Vagina (tissue), 2 donors: ENCODE data around the gene MED12L. TPM values are rescaled to one million over a fixed set of nuclear protein-coding genes. Genes with fewer than 3 reads are reported as not detected.

Experiments
- DNase-seq, 2 donors: peaks; one replicate each; pipeline ENCODE4 v3.0.0-alpha.2; 2017; ENCODE audit errors: extremely low spot score in 2 of 2
- H3K27ac ChIP-seq: fragments of 200-600 bp; sonication (generic); one replicate; pipeline ENCODE4 v1.5.1; 2019
- H3K27me3 ChIP-seq: fragments of 200-600 bp; sonication (generic); one replicate; pipeline ENCODE4 v1.5.1; 2019
- H3K36me3 ChIP-seq, 2 donors: fragments of 200-600 bp; sonication (generic); one replicate each; pipeline ENCODE4 v1.5.1; 2017 to 2019
- H3K4me1 ChIP-seq: fragments of 200-600 bp; sonication (generic); one replicate; pipeline ENCODE4 v1.5.1; 2019
- H3K4me3 ChIP-seq, 2 donors: fragments of 200-600 bp; sonication (generic); 1 replicate in 1 of 2; 2 replicates in 1 of 2; pipeline ENCODE4 v1.5.1; 2016 to 2019
- H3K9me3 ChIP-seq: fragments of 200-600 bp; sonication (generic); one replicate; pipeline ENCODE4 v1.5.1; 2019
- CTCF ChIP-seq, 3 experiments: fragments of 450-650 bp in 2 of 3; fragments of 200-600 bp in 1 of 3; sonication (generic) in 1 of 3; IDR thresholded peaks; one replicate each; pipeline ENCODE4 v1.5.1; 2017 to 2019; ENCODE audit warnings: antibody characterized with exemption in 3 of 3, mild to moderate bottlenecking in 2 of 3, moderate library complexity in 2 of 3
- POLR2A ChIP-seq, 2 donors: fragments of 450-650 bp; IDR thresholded peaks; one replicate each; pipeline ENCODE4 v1.6.1; 2017; ENCODE audit warnings: antibody characterized with exemption in 2 of 2, mild to moderate bottlenecking in 2 of 2, moderate library complexity in 2 of 2
- POLR2AphosphoS5 ChIP-seq, 2 donors: sonication (generic); formaldehyde crosslinking; IDR thresholded peaks; one replicate each; pipeline ENCODE4 v1.9.0; 2017; ENCODE audit warnings: antibody characterized with exemption in 2 of 2, mild to moderate bottlenecking in 2 of 2, low read depth in 1 of 2; ENCODE audit not compliant: insufficient read depth in 1 of 2
- intact Hi-C: fragments of 100-400 bp; cut with DNase I; formaldehyde crosslinking; loops from one replicate; pipeline ENCODE4 v1.15.1; 2023
- total RNA-seq: library from RNA; depleted of rRNA; stranded (reverse); fragments of >200 nt; gene quantifications from one replicate; pipeline ENCODE4 v1.2.3, GENCODE V29; 2016

MED12L gene
- total RNA-seq, 1 donor from 2014 or later = 1.7 TPM

- Histone ChIP-seq H3K27ac (peak overlapping the region; percentile 54), H3K4me1 (peaks cover 17% of the 10 kb centered on the region), H3K27me3 (no peaks in the 10 kb centered on the region), H3K4me3 (no peak overlapping the region), H3K36me3 (no peaks in the 10 kb centered on the region), H3K9me3 (no peaks in the 10 kb centered on the region)
- no peak for DNase-seq
- intact Hi-C loops = no loop called here
- TF ChIP-seq POLR2A (IDR thresholded peaks at IDR 0.05) (no peak), POLR2AphosphoS5 (IDR thresholded peaks at IDR 0.05; ENCODE audit: insufficient read depth in 1 of 2, low read depth in 1 of 2) (no peak), CTCF (IDR thresholded peaks at IDR 0.05) (no peak)
These were observed 220.8 kb downstream of the MED12L start for GRCh38 chr3:151306168-151306810.

DNA sequence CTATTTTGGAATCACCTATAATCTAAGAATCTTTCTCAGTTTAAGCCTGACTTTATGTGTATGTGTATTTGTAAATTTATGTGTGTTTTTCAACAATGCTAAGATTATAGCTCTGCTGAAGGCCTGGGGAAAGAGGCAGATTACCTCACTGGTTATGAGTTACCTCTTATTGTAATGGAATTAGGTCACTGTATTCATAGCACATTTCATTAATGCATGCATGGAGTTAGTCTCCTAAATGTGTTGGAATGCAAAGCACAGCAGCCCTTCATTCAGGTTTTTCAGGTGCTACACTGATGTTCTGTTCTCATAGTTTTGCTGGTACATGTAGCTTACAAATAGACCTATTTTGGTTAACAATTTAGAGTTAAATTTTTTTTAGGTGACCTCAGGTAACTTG is 221.7 kb downstream of the MED12L start:
- no peaks in the 10 kb centered on the region for H3K36me3 ChIP-seq
- H3K4me3 ChIP-seq = no peak overlapping the region
- DNase-seq = no peak
- no peaks in the 10 kb centered on the region for H3K9me3 ChIP-seq
- no peaks in the 10 kb centered on the region for H3K27me3 ChIP-seq
- intact Hi-C loops = no loop called here
- H3K27ac ChIP-seq = no peak overlapping the region
- H3K4me1 ChIP-seq = peaks cover 17% of the 10 kb centered on the region
- TF ChIP-seq CTCF (IDR thresholded peaks at IDR 0.05) (no peak), POLR2A (IDR thresholded peaks at IDR 0.05) (no peak), POLR2AphosphoS5 (IDR thresholded peaks at IDR 0.05; ENCODE audit: insufficient read depth in 1 of 2, low read depth in 1 of 2) (no peak)

GRCh38 chr3:151307583-151308488 is 222.4 kb downstream of the MED12L start:
- Histone ChIP-seq H3K36me3 (no peaks in the 10 kb centered on the region), H3K9me3 (no peaks in the 10 kb centered on the region), H3K27me3 (no peaks in the 10 kb centered on the region), H3K4me1 (peaks cover 17% of the 10 kb centered on the region), H3K4me3 (no peak overlapping the region), H3K27ac (no peak overlapping the region)
- TF ChIP-seq POLR2AphosphoS5 (IDR thresholded peaks at IDR 0.05; ENCODE audit: insufficient read depth in 1 of 2, low read depth in 1 of 2) (no peak), CTCF (IDR thresholded peaks at IDR 0.05) (no peak), POLR2A (IDR thresholded peaks at IDR 0.05) (no peak)
- intact Hi-C loops = no loop called here
- DNase-seq = no peak

- Histone ChIP-seq H3K9me3 (no peaks in the 10 kb centered on the region), H3K36me3 (no peaks in the 10 kb centered on the region), H3K27me3 (no peaks in the 10 kb centered on the region), H3K4me1 (peaks cover 16% of the 10 kb centered on the region), H3K27ac (no peak overlapping the region), H3K4me3 (no peak overlapping the region)
- intact Hi-C loops = no loop called here
- DNase-seq = no peak
- no peak for TF ChIP-seq CTCF (IDR thresholded peaks at IDR 0.05)
- TF ChIP-seq POLR2AphosphoS5 (IDR thresholded peaks at IDR 0.05; ENCODE audit: insufficient read depth in 1 of 2, low read depth in 1 of 2) = no peak
- no peak for TF ChIP-seq POLR2A (IDR thresholded peaks at IDR 0.05)
These were observed 224.1 kb downstream of the MED12L start for GRCh38 chr3:151309566-151309965.

DNA sequence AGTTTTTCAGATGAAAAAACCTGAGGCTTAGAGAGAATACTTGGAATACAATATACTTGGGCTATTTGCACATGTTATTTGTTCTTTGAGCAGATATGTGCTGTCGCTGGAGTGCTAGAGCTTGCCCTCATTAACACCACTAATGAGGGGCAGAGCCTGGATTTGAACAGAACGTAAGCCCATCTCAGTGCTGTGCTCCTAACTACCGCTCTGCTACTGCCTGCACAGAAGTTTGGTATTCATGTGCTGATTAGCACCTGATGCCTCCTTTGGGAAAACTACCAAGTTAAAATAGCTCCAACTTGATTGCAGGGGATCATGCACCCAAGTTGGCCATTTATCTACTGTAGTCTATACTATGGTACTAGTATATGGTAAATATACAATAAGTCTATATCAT is 227.5 kb downstream of the MED12L start:
- Histone ChIP-seq H3K27me3 (no peaks in the 10 kb centered on the region), H3K4me3 (no peak overlapping the region)
- intact Hi-C loops = no loop called here

More for the DNA sequence above, 227.5 kb downstream of the MED12L start:
- DNase-seq = no peak
- no peaks in the 10 kb centered on the region for H3K4me1 ChIP-seq
- H3K36me3 ChIP-seq = no peaks in the 10 kb centered on the region
- H3K27ac ChIP-seq = no peak overlapping the region
- TF ChIP-seq POLR2AphosphoS5 (IDR thresholded peaks at IDR 0.05; ENCODE audit: insufficient read depth in 1 of 2, low read depth in 1 of 2) = no peak
- no peak for TF ChIP-seq CTCF (IDR thresholded peaks at IDR 0.05)
- no peak for TF ChIP-seq POLR2A (IDR thresholded peaks at IDR 0.05)
- no peaks in the 10 kb centered on the region for H3K9me3 ChIP-seq
